Measurements from ENCODE around the gene SMS.

The SMS gene

DNA sequence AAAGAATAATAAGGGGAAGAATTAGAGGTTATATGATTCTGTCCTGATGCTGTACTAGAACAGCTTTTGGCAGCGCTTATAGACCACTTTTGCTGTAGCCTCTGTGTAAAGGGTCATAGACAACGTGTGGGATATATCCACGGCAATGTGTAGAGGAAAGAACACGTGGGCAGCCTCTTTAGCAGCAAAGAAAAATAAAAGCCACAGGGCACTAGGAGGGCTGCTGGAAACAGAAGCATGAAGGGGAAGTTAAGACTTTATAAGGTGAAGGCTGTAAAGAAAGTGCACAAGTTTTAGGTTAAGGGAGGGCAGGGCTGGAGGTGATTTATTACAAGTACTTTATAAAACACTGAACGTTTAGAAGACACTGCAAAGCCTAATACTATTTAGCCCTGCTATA is 71.5 kb downstream of the SMS start:
- no peaks in the 10 kb centered on the region for H3K36me3 ChIP-seq (ENCODE audit: control insufficient read depth, insufficient read depth, low read length)
- H3K9me3 ChIP-seq (ENCODE audit: control insufficient read depth, insufficient read depth, low read length): no peaks in the 10 kb centered on the region
- no peaks in the 10 kb centered on the region for H3K4me1 ChIP-seq (ENCODE audit: control insufficient read depth, insufficient read depth, low read length)
- DNase-seq (ENCODE audit: low read depth, low spot score): no peak
- no peak overlapping the region for H3K27ac ChIP-seq (ENCODE audit: low read length)
- no peaks in the 10 kb centered on the region for H3K27me3 ChIP-seq (ENCODE audit: control insufficient read depth, insufficient read depth, low read length)
- no peak overlapping the region for H3K4me3 ChIP-seq (ENCODE audit: low read length)
- WGBS (ENCODE audit: insufficient coverage, insufficient read length): no CpG with 5 or more reads among the region's 5 CpGs

DNA sequence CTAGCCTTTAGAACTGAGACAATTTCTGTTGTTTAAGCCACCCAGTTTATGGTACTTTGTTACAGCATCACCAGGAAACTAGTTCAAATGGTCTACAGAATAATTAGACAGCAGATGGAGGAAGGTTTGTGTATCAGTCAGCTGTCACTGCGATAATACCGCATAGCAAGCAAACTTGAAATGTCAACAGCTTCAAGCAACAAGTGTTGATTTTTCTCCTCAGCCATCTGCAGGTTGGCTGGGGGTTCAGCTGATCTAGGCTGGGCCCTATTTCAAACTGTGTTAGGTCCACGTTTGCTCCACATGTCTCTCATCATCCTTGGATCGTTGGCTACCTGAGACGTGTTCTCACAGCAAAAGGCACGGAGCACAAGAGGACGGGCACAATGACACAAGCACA is 72.4 kb downstream of the SMS start:
- H3K27me3 ChIP-seq (ENCODE audit: control insufficient read depth, insufficient read depth, low read length): no peaks in the 10 kb centered on the region
- no peak overlapping the region for H3K27ac ChIP-seq (ENCODE audit: low read length)
- no peaks in the 10 kb centered on the region for H3K36me3 ChIP-seq (ENCODE audit: control insufficient read depth, insufficient read depth, low read length)
- no peaks in the 10 kb centered on the region for H3K4me1 ChIP-seq (ENCODE audit: control insufficient read depth, insufficient read depth, low read length)
- no peaks in the 10 kb centered on the region for H3K9me3 ChIP-seq (ENCODE audit: control insufficient read depth, insufficient read depth, low read length)
- DNase-seq (ENCODE audit: low read depth, low spot score): no peak
- no peak overlapping the region for H3K4me3 ChIP-seq (ENCODE audit: low read length)
- WGBS (ENCODE audit: insufficient coverage, insufficient read length): no CpG with 5 or more reads among the region's 7 CpGs

DNA sequence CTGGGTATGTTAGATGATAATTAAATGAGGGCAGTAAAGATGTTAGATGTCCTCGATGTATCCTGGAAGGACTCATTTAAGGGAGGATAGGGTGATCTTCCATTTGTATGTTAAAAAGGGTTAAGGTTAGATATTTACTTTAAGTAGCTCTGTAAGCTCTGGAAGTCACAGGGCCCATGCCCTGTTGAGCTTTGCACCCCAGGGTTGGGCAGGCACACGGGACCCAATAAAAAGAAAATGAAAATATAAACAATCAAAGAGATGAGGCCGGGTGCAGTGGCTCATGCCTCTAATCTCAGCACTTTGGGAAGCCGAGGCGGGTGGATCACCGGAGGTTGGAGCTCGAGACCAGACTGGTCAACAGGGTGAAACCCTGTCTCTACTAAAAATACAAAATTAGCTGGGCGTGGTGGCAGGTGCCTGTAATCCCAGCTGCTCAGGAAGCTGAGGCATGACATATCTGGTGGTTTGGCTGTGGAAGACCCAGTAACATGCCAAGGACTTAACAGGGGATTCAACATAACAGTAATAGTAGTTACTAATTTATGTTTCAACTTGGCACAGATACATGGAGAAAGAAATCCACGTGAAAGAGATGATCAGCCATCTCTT is 74.7 kb downstream of the SMS start:
- Histone ChIP-seq H3K4me3 (ENCODE audit: low read length) (no peak overlapping the region), H3K27me3 (ENCODE audit: control insufficient read depth, insufficient read depth, low read length) (no peaks in the 10 kb centered on the region), H3K9me3 (ENCODE audit: control insufficient read depth, insufficient read depth, low read length) (no peaks in the 10 kb centered on the region), H3K4me1 (ENCODE audit: control insufficient read depth, insufficient read depth, low read length) (no peaks in the 10 kb centered on the region), H3K36me3 (ENCODE audit: control insufficient read depth, insufficient read depth, low read length) (no peaks in the 10 kb centered on the region), H3K27ac (ENCODE audit: low read length) (no peak overlapping the region)
- no peak for DNase-seq (ENCODE audit: low read depth, low spot score)
- WGBS (ENCODE audit: insufficient coverage, insufficient read length): no CpG with 5 or more reads among the region's 9 CpGs

DNA sequence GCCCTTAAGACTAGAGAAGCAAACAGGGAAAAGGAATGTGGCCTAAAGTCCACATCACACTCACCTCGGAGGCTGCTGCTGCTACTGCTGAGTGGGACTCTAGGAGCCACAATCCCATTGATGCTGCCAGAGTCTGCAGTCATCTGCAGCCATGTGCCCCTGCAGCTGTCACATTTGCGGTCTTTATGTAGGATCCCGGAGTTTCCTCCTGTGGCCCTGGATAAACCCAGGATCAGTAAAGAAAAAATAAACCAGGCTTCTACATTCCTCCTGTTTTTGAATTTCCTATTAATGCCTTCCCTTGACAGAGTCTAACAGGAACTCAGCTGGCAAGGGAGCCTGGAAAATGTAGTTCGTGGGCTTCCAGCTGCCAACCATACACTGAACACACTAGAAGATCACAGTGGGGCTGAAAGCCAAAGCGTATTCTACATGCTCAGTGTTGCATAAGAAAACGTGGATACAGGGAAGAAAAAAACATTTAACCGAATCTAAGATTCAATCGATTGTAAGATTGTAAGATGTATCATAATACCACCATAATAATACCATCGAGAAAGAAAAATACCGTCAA is 81.3 kb downstream of the SMS start:
- no peaks in the 10 kb centered on the region for H3K36me3 ChIP-seq (ENCODE audit: control insufficient read depth, insufficient read depth, low read length)
- DNase-seq (ENCODE audit: low read depth, low spot score): no peak
- WGBS (ENCODE audit: insufficient coverage, insufficient read length): no CpG with 5 or more reads among the region's 10 CpGs
- no peaks in the 10 kb centered on the region; the same call in 1 of the 2 replicates for H3K4me1 ChIP-seq (ENCODE audit: control insufficient read depth, insufficient read depth, low read length)
- H3K27me3 ChIP-seq (ENCODE audit: control insufficient read depth, insufficient read depth, low read length): no peaks in the 10 kb centered on the region
- H3K27ac ChIP-seq (ENCODE audit: low read length): no peak overlapping the region
- H3K4me3 ChIP-seq (ENCODE audit: low read length): no peak overlapping the region
- no peaks in the 10 kb centered on the region for H3K9me3 ChIP-seq (ENCODE audit: control insufficient read depth, insufficient read depth, low read length)

DNA sequence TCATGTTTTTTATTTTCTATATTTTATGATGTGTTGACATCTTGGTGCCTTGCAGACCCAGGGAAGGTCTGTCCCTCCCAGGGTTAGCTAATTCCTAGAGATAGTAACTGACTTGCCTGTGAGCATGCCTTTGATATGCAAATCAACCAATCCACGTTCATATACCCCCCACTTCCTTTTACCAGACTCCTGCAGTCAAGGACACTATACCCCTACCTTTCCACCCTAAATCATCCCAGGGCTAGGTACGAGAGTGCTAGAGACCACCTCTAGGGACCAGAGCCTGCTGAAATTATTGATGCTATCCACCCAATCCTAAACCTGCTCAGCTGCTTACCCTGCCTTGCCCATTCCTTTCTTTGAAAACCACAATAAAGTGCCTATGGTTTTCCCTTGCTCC is 84.1 kb downstream of the SMS start:
- Histone ChIP-seq H3K9me3 (ENCODE audit: control insufficient read depth, insufficient read depth, low read length) (no peaks in the 10 kb centered on the region), H3K36me3 (ENCODE audit: control insufficient read depth, insufficient read depth, low read length) (no peaks in the 10 kb centered on the region), H3K27ac (ENCODE audit: low read length) (no peak overlapping the region), H3K4me3 (ENCODE audit: low read length) (no peak overlapping the region), H3K27me3 (ENCODE audit: control insufficient read depth, insufficient read depth, low read length) (no peaks in the 10 kb centered on the region), H3K4me1 (ENCODE audit: control insufficient read depth, insufficient read depth, low read length) (no peaks in the 10 kb centered on the region; the same call in 1 of the 2 replicates)
- WGBS (ENCODE audit: insufficient coverage, insufficient read length): no CpG with 5 or more reads among the region's 2 CpGs
- no peak for DNase-seq (ENCODE audit: low read depth, low spot score)

DNA sequence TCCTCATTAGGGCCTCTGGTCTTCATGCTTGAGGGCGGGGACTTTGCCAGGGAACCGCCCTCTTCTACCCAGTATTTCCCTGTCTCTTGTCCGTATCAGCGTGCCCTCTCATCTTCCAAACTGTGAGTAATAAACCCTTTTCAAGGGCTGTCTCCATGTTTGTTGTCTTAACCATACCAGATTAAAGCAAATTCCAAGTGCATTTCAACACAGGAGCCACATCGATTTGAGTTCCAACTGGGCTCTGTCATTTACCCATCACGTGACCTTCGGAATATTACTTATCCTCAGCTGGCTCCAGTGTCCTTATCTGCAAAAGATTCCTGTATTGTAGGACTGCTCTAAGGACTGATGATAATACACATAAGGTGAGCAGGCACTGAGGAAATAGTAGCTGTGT is 85.2 kb downstream of the SMS start:
- no CpG with 5 or more reads among the region's 7 CpGs for WGBS (ENCODE audit: insufficient coverage, insufficient read length)
- H3K4me3 ChIP-seq (ENCODE audit: low read length): no peak overlapping the region
- H3K36me3 ChIP-seq (ENCODE audit: control insufficient read depth, insufficient read depth, low read length): no peaks in the 10 kb centered on the region
- no peak overlapping the region for H3K27ac ChIP-seq (ENCODE audit: low read length)
- no peaks in the 10 kb centered on the region for H3K27me3 ChIP-seq (ENCODE audit: control insufficient read depth, insufficient read depth, low read length)
- no peaks in the 10 kb centered on the region; the same call in 1 of the 2 replicates for H3K4me1 ChIP-seq (ENCODE audit: control insufficient read depth, insufficient read depth, low read length)
- DNase-seq (ENCODE audit: low read depth, low spot score): no peak
- H3K9me3 ChIP-seq (ENCODE audit: control insufficient read depth, insufficient read depth, low read length): no peaks in the 10 kb centered on the region

DNA sequence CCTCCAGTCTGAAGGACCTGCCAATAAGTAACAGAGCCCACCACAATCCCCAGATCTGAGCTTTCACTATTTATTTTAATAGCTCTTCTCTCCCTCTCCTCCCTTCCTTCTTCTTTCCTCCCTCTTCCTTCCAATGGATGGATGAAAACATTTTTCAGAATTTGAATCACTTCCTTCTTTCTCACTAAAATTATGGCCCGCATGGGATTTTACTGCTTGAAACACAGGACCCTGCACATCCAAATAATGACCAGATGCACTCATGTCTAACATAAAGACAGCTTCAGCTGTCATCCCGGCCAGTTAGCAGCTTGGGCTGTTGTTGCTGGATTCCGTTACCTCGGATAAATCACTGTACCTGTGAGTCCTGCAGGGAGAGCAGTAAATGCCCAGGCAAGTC is 86.2 kb downstream of the SMS start:
- H3K9me3 ChIP-seq (ENCODE audit: control insufficient read depth, insufficient read depth, low read length): no peaks in the 10 kb centered on the region
- no CpG with 5 or more reads among the region's 4 CpGs for WGBS (ENCODE audit: insufficient coverage, insufficient read length)
- H3K4me1 ChIP-seq (ENCODE audit: control insufficient read depth, insufficient read depth, low read length): no peaks in the 10 kb centered on the region; the same call in 1 of the 2 replicates

DNA sequence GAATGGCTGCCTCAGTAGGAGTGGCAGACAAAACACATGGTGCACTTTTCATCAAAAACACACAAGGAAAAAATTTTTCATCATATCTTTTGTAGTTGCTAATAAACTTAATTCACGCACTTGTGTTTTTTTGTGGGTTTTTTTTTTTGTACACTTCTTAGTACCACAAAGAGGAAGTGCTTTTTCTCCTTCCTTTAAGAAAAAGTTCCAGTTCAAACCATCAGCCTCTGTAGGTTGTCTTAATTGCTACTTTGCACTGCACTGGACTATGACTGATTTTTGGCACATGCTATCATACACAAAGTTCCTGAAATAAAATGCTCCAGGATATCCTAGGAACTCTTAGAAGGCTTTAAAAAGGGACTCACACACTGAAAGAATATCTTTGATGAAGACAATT is 91.6 kb downstream of the SMS start, which contains the start of gene PHEX:
PHEX (plus strand) TSS at position 242 of the 400 bp plus-strand sequence. CDS start 681 bp downstream, outside the sequence.
- no peaks in the 10 kb centered on the region for H3K27me3 ChIP-seq (ENCODE audit: control insufficient read depth, insufficient read depth, low read length)

More for the DNA sequence above, 86.2 kb downstream of the SMS start:
- no peaks in the 10 kb centered on the region for H3K27me3 ChIP-seq (ENCODE audit: control insufficient read depth, insufficient read depth, low read length)
- no peak for DNase-seq (ENCODE audit: low read depth, low spot score)
- no peaks in the 10 kb centered on the region for H3K36me3 ChIP-seq (ENCODE audit: control insufficient read depth, insufficient read depth, low read length)
- no peak overlapping the region for H3K4me3 ChIP-seq (ENCODE audit: low read length)
- no peak overlapping the region for H3K27ac ChIP-seq (ENCODE audit: low read length)

DNA sequence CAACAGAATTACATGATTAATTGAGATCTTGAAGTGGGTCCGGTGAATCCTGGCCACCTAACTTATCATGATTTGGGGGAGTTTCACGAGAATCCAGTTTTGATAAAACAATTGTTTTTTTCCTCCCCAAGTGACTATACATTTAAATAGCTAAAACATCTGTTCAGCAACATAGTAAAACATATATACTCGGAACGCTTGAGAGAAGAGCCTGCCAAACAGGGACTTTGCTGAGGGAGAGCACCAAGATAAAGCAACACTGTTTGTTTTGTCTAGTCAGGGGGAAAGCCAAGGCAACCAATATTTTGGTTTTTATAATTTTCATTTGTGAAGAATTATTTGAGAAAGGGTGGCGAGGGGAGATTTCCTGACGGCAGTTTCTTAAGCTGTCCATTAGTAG is 92.0 kb downstream of the SMS start:
- no CpG with 5 or more reads among the region's 6 CpGs for WGBS (ENCODE audit: insufficient coverage, insufficient read length)
- H3K4me3 ChIP-seq (ENCODE audit: low read length): no peak overlapping the region

More for the DNA sequence above, 91.6 kb downstream of the SMS start, which contains the start of gene PHEX:
- Histone ChIP-seq H3K9me3 (ENCODE audit: control insufficient read depth, insufficient read depth, low read length) (no peaks in the 10 kb centered on the region), H3K36me3 (ENCODE audit: control insufficient read depth, insufficient read depth, low read length) (no peaks in the 10 kb centered on the region), H3K27ac (ENCODE audit: low read length) (no peak within 1 kb of the TSS), H3K4me3 (ENCODE audit: low read length) (no peak within 1 kb of the TSS), H3K4me1 (ENCODE audit: control insufficient read depth, insufficient read depth, low read length) (no peaks in the 10 kb centered on the region)
- WGBS (ENCODE audit: insufficient coverage, insufficient read length): no CpG with 5 or more reads among the region's 1 CpG
- DNase-seq (ENCODE audit: low read depth, low spot score): no peak

DNA sequence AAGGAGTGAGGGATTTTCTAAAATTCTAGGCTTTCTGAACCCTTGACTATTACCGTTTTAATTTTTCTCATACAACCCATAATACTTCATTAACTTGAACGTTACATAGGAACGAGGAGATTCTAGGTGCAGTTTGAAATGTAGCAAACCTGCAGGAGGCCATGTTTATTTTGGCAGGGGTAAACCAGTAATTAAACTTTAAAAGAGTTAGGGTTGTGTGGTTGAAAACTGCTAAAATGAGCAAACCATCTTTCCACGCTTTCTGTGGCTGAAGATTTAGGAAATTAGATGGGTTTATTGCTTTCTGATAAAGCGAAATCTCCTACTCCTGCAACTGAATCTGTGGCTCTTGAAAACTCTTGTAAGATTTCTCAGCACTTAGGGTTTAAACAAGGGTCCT is 93.3 kb downstream of the SMS start:
- Histone ChIP-seq H3K4me3 (ENCODE audit: low read length) (no peak overlapping the region), H3K27ac (ENCODE audit: low read length) (no peak overlapping the region), H3K4me1 (ENCODE audit: control insufficient read depth, insufficient read depth, low read length) (no peaks in the 10 kb centered on the region), H3K9me3 (ENCODE audit: control insufficient read depth, insufficient read depth, low read length) (no peaks in the 10 kb centered on the region), H3K27me3 (ENCODE audit: control insufficient read depth, insufficient read depth, low read length) (no peaks in the 10 kb centered on the region), H3K36me3 (ENCODE audit: control insufficient read depth, insufficient read depth, low read length) (no peaks in the 10 kb centered on the region)
- no peak for DNase-seq (ENCODE audit: low read depth, low spot score)
- no CpG with 5 or more reads among the region's 5 CpGs for WGBS (ENCODE audit: insufficient coverage, insufficient read length)

More for the DNA sequence above, 92.0 kb downstream of the SMS start:
- Histone ChIP-seq H3K27ac (ENCODE audit: low read length) (no peak overlapping the region), H3K36me3 (ENCODE audit: control insufficient read depth, insufficient read depth, low read length) (no peaks in the 10 kb centered on the region), H3K4me1 (ENCODE audit: control insufficient read depth, insufficient read depth, low read length) (no peaks in the 10 kb centered on the region), H3K9me3 (ENCODE audit: control insufficient read depth, insufficient read depth, low read length) (no peaks in the 10 kb centered on the region), H3K27me3 (ENCODE audit: control insufficient read depth, insufficient read depth, low read length) (no peaks in the 10 kb centered on the region)
- DNase-seq (ENCODE audit: low read depth, low spot score): no peak

DNA sequence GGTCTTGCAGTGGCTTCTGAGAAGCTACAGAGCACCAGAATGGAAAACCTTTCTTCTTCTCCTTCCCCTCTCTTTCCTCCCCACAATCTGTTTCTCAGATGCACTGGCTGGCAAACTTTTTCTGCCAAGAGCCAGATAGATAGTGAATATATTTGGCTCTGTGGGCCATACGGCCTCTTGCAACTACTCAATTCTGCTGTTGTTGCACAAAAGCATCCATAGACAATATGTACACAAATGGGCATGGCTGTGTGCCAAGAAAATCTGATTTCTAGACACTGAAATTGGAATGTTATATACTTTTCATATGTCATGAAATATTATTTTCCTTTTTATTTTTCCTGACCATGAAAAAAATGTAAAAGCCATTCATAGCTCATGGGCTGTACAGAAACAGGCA is 94.7 kb downstream of the SMS start:
- WGBS (ENCODE audit: insufficient coverage, insufficient read length): no CpG with 5 or more reads among the region's 1 CpG

More for the DNA sequence above, 94.7 kb downstream of the SMS start:
- no peak for DNase-seq (ENCODE audit: low read depth, low spot score)
- H3K27ac ChIP-seq (ENCODE audit: low read length): no peak overlapping the region
- no peak overlapping the region for H3K4me3 ChIP-seq (ENCODE audit: low read length)
- no peaks in the 10 kb centered on the region for H3K4me1 ChIP-seq (ENCODE audit: control insufficient read depth, insufficient read depth, low read length)
- no peaks in the 10 kb centered on the region for H3K27me3 ChIP-seq (ENCODE audit: control insufficient read depth, insufficient read depth, low read length)
- no peaks in the 10 kb centered on the region for H3K9me3 ChIP-seq (ENCODE audit: control insufficient read depth, insufficient read depth, low read length)
- H3K36me3 ChIP-seq (ENCODE audit: control insufficient read depth, insufficient read depth, low read length): no peaks in the 10 kb centered on the region

All from iPS DF 6.9 (cell line).